IPS DF 19.7 (cell line): ENCODE measurements around the gene FRG2.
"Not testable (repeated sequence)": the region's sequence is repeated elsewhere in the genome, so short reads cannot be mapped to it uniquely, and the experiment has no call there.

ENCODE experiments used
- DNase-seq: peaks from one replicate; pipeline ENCODE4 v3.0.0-alpha.2; 2013; ENCODE audit warnings: low read depth, low spot score

Gene FRG2

DNA sequence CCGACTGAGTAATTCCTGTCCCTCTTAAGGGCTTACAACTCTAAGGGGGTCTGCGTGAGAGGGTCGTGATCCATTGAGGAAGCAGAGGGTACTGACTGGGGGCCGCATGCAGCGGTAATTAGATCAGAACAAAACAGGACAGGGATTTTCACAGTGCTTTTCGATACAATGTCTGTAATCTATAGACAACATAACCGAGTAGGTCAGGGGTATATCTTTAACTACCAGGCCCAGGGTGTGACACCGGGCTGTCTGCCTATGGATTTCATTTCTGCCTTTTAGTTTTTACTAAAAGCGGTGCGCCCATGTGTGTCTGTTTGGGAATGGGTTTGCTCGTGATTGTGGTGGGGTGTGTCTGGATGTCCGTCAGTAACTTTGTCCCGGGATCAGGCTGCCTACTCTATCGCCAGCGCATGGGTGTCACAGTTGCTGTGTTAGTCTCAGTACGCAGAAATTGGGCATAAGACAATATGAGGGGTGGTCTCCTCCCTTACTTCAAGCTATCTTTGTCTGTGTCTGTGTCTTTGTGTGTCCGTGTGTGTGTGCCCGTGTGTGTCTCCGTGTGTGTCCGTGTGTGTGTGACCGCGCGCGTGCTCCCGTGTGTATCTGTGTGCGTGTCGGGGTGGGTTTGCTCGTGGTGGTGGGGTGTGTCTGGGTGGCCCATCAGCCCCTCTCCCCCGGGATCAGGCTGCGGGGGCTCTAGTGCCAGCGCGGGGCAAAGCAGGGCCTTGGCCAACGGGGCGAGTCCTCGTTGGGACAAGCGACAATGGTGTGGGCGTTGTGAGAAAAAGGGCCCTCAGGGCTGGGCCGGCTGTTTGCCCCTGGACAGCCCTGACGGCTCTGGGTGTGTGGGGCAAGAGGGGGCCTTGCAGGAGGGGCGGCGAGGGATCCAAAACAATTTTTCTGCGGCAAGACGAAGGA, 10.4 kb downstream of the FRG2 start:
- DNase-seq: no peak

DNA sequence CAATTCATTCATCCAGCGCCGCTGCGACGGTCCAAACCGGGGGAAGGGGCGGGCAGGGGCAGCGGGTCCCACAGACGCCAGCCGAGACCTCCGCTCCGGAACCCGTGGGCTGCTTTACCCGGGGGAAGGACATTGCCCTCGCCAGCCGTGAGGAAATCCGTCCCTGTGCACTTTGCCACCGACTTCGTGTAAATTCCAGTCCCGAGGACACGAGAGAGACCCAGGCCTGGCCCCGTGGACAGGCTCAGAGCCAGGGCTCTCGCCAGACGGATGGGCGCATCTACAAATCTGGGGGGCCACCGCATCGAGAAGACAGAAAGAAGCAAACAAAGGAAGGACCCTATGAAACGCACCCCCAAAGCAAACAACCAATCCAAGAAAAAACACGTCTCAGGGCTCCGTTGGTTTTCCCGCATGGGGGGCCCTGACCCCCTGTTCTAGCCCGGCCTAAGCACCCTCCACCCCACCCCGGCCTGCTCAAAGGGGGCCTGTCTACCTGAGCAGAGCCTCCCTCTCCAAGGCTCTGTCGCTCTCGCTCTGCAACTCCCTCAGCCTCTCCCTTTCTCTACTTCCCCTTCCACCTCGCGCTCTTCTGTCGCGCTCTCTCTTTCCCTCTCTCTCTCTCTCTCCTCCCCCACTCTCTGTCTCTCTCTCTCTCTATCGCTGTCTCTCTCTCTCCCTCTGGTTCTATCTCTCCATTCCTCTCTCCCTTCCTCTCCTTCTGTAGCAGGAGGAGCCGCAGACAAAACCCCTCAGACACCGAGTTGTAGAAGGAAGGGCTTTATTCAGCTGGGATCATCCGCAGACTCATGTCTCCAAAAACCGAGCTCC, 11.3 kb downstream of the FRG2 start:
- DNase-seq: no peak

DNA sequence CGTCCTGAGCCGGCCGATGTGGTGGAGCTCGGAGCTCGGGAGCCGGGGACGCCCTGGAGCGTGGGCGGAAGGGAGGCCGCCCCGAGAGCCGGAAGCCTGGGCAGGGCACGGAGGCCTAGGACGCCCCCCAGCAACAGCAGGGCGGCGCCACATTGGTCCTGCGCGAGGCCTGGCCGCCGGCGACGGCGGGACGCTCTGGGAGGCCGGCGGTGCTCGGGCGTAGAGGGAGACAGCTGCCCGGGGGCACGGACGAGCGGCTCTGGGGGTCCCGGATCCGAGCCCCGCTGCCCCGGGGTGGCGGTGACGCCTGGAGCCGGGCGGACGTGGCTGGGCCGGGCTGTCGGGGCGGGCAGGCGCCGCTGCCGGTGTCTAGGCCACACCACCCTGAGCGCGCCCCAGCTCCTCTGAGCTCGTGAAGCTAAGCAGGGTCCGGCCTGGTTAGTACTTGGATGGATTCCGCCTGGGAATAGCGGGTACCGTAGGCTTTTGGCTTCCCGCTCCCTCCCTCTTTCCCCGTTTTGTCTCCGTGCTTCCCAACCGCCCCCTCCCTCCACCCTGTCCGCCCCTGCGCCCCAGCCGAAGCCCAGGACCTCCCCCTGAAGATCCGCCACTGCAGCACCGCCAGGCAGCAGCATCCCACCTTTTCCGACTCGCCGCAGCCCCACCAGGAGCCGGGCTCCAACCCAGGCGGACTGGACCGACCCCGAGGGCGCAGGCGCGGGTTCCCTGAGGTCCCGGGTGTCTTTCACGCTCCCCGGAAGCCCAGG, 12.1 kb downstream of the FRG2 start:
- no peak for DNase-seq

DNA sequence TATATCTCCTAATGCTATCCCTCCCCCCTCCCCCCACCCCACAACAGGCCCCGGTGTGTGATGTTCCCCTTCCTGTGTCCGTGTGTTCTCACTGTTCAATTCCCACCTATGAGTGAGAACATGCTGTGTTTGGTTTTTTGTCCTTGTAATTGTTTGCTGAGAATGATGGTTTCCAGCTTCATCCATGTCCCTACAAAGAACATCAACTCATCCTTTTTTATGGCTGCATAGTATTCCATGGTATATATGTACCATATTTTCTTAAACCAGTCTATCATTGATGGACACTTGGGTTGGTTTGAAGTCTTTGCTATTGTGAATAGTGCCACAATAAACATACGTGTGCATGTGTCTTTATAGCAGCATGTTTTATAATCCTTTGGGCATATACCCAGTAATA, 37.1 kb downstream of the FRG2 start:
- DNase-seq: not testable (repeated sequence)

DNA sequence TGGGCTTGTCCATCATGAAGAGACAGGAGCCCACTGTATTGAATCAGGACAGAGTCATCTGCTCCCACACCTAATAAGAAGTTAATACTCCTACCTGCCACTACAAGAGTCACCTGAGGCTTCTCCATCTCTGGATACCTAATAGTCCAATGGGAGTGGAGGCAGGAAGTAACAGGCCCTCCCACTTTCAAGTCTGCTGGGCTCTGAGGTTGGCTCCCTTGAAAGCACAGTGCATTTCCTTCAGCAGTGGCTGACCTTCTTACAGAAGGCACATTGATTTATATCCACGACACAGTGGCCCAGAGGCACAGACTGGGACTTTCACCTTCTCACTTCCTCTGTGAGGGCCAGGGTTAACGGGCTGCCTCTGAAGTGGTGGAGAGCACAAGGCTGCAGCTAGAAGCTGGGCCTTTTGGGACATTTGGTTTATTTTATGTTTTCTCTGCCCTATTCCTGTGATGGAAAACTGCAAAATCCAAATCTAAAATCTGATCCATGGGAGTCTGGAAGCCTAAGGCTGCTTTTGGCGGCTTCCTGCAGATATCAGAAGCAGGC, 38.1 kb downstream of the FRG2 start:
- no peak for DNase-seq

DNA sequence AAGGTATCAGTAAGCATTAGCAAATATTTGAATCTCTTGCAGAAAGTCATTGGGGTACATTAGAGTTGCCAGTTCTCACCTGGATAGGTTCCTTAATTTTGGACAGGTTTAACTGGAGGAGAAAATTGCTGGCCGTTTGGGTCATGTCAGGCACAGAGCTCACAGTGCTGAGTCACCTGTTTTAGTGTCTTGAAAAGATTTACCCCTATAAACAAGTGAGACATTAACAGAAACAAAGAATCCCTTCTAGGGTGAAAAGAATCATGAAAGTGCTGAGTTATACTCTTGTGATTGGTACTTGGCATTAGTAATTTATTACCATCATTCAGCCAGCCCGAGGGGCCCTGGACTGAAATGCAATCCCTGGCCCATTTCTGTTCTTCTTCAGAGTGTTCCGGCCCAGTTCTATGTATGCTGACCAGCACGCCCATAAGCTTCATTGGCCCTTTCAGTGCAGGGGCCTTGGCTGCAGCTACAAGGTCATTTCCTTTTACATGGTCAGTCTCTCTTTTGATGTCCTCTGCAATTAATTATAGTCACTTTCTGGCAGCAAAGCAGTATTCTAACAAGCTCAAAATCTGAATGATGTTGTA, 41.3 kb downstream of the FRG2 start:
- DNase-seq: not testable (repeated sequence)

DNA sequence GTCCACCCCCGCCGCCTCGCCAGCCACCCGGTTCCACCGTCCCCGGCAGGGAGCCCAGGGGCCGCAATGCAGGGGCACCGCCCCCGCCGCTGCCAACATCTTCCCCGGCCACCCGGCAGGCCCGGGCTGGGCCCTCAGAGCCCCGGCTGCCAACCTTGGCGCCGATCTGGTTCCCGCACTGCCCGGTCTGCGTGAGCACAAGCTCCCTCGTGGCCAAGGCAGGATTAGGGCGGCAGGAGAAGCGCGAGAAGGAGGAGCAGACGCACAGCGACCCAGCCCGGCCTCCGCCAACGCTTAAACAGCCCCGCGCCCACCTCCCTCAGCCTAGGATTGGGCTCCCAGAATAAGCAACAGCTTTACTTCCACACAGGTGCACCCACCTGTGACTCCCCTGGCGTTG, 42.4 kb downstream of the FRG2 start:
- DNase-seq: not testable (repeated sequence)

DNA sequence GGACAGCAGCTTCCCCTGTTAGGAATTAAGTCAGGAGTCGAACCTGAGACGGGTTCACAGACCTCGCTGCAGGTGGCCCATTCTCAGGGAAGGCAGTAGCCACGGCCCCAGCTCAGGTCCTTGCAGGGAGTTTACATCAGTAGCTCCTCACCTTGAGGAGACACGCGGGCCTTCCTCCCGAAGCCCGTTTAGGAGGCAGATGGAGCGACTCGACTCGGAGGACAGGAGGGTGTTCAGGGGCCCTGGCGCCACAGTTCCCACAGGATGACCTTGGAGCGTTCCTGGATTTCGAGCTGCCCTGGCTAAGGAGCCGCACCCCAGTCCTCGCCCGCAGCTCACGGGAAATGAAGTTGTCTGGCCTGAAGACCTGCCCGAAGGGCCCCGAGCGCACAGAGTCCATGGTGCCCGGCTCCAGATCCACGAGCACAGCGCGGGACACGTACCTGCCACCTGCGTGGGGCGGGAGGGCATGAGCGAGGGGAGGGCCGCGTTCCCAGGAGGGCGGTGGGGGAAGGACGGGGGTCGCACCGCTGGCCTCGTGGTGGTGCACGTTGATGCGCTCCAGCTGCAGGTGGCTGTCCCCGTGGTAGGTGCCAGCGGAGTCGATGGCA, 43.0 kb downstream of the FRG2 start:
- not testable (repeated sequence) for DNase-seq

DNA sequence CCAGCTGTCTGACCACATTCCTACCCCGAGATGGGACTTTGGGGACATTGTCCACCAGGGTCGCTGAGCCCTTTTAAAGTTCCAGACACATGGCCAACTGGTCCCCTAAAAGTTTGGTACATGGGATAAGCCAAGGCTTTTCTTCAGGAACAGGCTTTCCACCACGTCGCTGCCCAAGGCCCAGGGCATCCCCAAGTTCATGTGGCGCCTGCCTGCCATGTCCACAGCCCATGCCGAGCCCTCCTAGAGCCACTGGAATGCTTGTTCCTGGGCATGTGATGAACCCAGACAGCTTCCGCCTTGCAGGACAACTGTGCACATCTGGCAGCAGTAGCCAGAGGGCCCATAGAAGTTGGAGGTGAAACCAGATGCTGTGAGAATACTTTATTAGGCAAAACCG, 45.1 kb downstream of the FRG2 start:
- no peak for DNase-seq

DNA sequence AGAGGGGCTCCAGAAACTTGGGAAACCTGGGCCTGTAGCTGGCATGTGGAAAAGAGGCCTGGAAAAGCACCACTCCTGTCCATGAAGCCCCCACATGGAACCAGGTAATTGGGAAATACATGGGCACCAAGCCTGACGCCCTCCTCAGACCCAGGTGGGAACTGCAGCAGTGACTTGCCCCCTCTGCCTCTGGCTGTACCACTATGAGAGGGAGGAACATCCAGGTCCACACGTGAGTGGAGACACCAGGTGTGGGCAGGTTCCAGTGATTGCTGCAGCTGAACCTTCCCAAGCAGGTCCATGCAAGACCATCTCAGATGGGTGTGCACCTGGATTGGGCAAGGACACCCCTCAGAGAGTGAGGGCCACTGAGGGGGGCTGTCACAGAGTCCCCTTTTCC, 46.8 kb downstream of the FRG2 start:
- DNase-seq: not testable (repeated sequence)

DNA sequence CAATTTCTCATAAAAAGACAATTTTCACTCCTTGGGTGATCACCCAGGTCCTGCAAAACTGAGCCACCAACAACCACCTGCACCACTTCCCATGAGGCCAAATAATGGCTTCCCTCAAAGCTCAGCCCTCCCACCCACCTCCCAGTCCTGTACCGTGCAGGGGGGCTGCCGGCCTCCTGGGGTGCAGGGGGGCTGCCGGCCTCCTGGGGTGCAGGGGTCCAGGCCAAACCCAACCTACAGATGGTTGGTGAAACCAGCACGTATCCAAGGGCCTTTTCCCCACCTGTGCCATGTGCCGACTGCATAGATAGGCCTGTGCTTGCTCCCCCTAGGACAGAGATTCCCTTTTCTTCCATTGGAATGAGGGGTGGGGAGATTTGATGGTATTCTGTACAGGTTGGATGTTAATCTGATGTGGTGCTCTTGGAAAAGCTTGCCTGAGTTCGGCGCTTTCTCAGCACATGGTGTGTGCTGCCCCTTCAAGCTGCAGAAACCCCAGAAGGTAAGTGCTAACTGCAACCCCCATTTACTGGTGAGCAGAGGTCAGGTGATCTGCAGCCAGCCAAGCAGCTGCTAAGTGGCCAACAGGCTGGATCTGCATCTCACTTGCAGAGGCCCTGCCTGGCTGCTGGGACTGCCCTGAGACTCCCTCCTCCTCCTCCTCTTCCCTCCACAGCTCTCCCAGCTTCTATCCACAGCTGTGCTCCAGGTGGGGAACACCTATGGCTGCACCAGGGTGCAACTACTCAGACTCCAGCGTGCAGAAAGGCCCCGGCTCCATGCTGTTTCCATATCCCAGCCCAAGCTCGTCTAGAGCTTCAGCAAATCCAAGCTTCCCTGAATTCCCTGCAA, 47.6 kb downstream of the FRG2 start:
- no peak for DNase-seq
